Neural progenitor cell (in vitro differentiated cells): ENCODE data around the gene PLOD3. TPM values are rescaled to one million over a fixed set of nuclear protein-coding genes. Genes with fewer than 3 reads are reported as not detected.

Source experiments
- DNase-seq: peaks from one replicate; pipeline ENCODE4 v3.0.0-alpha.2; 2016; ENCODE audit warnings: low spot score
- H2AFZ ChIP-seq: fragments of 200-600 bp; sonication (generic); replicated peaks from 2 replicates; pipeline ENCODE4 v1.6.1; 2016; ENCODE audit warnings: antibody characterized with exemption
- H3F3A ChIP-seq: fragments of 200-600 bp; sonication (generic); 2 replicates; pipeline ENCODE4 v1.6.1; 2016; ENCODE audit warnings: antibody characterized with exemption, low read depth
- H3K27ac ChIP-seq: fragments of 200-600 bp; sonication (generic); 2 replicates; pipeline ENCODE4 v1.5.1; 2016; ENCODE audit warnings: mild to moderate bottlenecking
- H3K27me3 ChIP-seq: fragments of 200-600 bp; sonication (generic); 2 replicates; pipeline ENCODE4 v1.6.1; 2016; ENCODE audit warnings: mild to moderate bottlenecking, moderate library complexity
- H3K36me3 ChIP-seq: fragments of 200-600 bp; sonication (generic); 2 replicates; pipeline ENCODE4 v1.5.1; 2016
- H3K4me1 ChIP-seq: fragments of 200-600 bp; sonication (generic); 2 replicates; pipeline ENCODE4 v1.6.1; 2016; ENCODE audit warnings: mixed run types
- H3K4me2 ChIP-seq: fragments of 200-600 bp; sonication (generic); 2 replicates; pipeline ENCODE4 v1.6.1; 2016
- H3K4me3 ChIP-seq: fragments of 200-600 bp; sonication (generic); 2 replicates; pipeline ENCODE4 v1.5.1; 2016
- H3K79me2 ChIP-seq: fragments of 200-600 bp; sonication (generic); 2 replicates; pipeline ENCODE4 v1.6.1; 2016; ENCODE audit warnings: low read depth
- H3K9ac ChIP-seq: fragments of 200-600 bp; sonication (generic); 2 replicates; pipeline ENCODE4 v1.6.1; 2016
- H3K9me3 ChIP-seq: fragments of 200-600 bp; sonication (generic); 2 replicates; pipeline ENCODE4 v1.5.1; 2016; ENCODE audit warnings: low read depth
- H4K20me1 ChIP-seq: fragments of 200-600 bp; sonication (generic); 2 replicates; pipeline ENCODE4 v1.6.1; 2016; ENCODE audit warnings: low read depth
- H3K27ac Mint-ChIP-seq: 3 replicates; pipeline ENCODE4 v1.8.0; 2021; ENCODE audit warnings: mixed read lengths
- H3K27me3 Mint-ChIP-seq: 2 replicates; pipeline ENCODE4 v1.8.0; 2022; ENCODE audit warnings: low read depth, mild to moderate bottlenecking, inconsistent platforms, moderate library complexity, mixed read lengths; ENCODE audit not compliant: insufficient read depth
- H3K36me3 Mint-ChIP-seq: 3 replicates; pipeline ENCODE4 v1.8.0; 2021; ENCODE audit warnings: mixed read lengths
- H3K4me1 Mint-ChIP-seq: 3 replicates; pipeline ENCODE4 v1.8.0; 2021; ENCODE audit warnings: mixed read lengths
- H3K4me3 Mint-ChIP-seq: 3 replicates; pipeline ENCODE4 v1.8.0; 2021; ENCODE audit warnings: mild to moderate bottlenecking, moderate library complexity, mixed read lengths
- H3K9me3 Mint-ChIP-seq: 3 replicates; pipeline ENCODE4 v1.8.0; 2020; ENCODE audit warnings: mixed read lengths
- EZH2 ChIP-seq: fragments of 200-600 bp; sonication (generic); IDR thresholded peaks from 2 replicates; pipeline ENCODE4 v1.6.1; 2017; ENCODE audit warnings: antibody characterized with exemption, mild to moderate bottlenecking, moderate library complexity
- EZH2phosphoT487 ChIP-seq: fragments of 200-600 bp; sonication (generic); IDR thresholded peaks from 2 replicates; pipeline ENCODE4 v1.6.1; 2017; ENCODE audit warnings: antibody characterized with exemption
- total RNA-seq: library from RNA; depleted of rRNA; stranded (reverse); fragments of >200 nt; gene quantifications from 2 replicates; pipeline ENCODE4 v1.2.3, GENCODE V29; 2015; ENCODE audit warnings: low replicate concordance
- TF ChIP-seq, protein P1 (sequence below): fragments of 200-600 bp; sonication (generic); IDR thresholded peaks from 2 replicates; pipeline ENCODE4 v1.5.1; 2017; ENCODE audit warnings: antibody characterized with exemption, mild to moderate bottlenecking

Gene PLOD3
- total RNA-seq, 1 donor from 2014 or later: 9.4 TPM

DNA sequence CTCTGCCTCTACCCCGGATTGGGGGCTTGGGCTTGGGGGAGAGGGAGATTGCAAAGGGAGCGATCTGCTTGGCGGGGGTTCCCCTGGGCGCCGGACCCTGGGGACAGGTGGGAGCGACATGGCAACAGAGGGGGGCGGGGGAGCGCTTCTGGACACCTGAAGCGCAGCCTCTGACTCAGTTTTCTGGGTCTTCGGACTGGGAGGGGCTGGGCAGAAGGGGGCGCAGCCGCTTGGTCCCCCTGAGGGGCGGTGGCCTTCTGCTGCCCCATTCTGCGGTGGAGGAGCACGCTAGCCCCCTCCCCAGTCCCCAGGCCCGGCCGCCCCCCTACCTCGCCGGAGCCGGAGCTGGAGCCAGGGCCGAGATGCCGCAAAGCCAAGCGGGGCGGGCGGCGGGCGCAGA is 37.7 kb downstream of the PLOD3 start:
- H3K27ac Mint-ChIP-seq: no peak overlapping the region
- TF ChIP-seq EZH2: no peak
- no peak for TF ChIP-seq EZH2phosphoT487
- TF ChIP-seq, protein P1, sequence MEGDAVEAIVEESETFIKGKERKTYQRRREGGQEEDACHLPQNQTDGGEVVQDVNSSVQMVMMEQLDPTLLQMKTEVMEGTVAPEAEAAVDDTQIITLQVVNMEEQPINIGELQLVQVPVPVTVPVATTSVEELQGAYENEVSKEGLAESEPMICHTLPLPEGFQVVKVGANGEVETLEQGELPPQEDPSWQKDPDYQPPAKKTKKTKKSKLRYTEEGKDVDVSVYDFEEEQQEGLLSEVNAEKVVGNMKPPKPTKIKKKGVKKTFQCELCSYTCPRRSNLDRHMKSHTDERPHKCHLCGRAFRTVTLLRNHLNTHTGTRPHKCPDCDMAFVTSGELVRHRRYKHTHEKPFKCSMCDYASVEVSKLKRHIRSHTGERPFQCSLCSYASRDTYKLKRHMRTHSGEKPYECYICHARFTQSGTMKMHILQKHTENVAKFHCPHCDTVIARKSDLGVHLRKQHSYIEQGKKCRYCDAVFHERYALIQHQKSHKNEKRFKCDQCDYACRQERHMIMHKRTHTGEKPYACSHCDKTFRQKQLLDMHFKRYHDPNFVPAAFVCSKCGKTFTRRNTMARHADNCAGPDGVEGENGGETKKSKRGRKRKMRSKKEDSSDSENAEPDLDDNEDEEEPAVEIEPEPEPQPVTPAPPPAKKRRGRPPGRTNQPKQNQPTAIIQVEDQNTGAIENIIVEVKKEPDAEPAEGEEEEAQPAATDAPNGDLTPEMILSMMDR: no peak
- no peaks in the 10 kb centered on the region for H3K9me3 ChIP-seq
- peak overlapping the region; percentile 70 for H3K4me3 ChIP-seq
- peaks cover 3% of the 10 kb centered on the region for H4K20me1 ChIP-seq
- H3K4me1 Mint-ChIP-seq: peaks cover 14% of the 10 kb centered on the region
- peaks cover 55% of the 10 kb centered on the region for H3K27me3 Mint-ChIP-seq
- H3K36me3 Mint-ChIP-seq: no peaks in the 10 kb centered on the region
- no peaks in the 10 kb centered on the region for H3K79me2 ChIP-seq
- H3K9me3 Mint-ChIP-seq: peaks cover 5% of the 10 kb centered on the region
- H3K9ac ChIP-seq: no peak overlapping the region
- H3K27me3 ChIP-seq: peaks cover 76% of the 10 kb centered on the region
- H3K4me1 ChIP-seq: peaks cover 11% of the 10 kb centered on the region
- peaks cover 35% of the 10 kb centered on the region for H3F3A ChIP-seq
- peak; percentile 44 for DNase-seq
- H3K36me3 ChIP-seq: no peaks in the 10 kb centered on the region
- peak overlapping the region; percentile 98 for H3K4me2 ChIP-seq
- H3K27ac ChIP-seq: no peak overlapping the region
- H3K4me3 Mint-ChIP-seq: peak overlapping the region; percentile 87
- peak overlapping the region; percentile 85 for H2AFZ ChIP-seq

DNA sequence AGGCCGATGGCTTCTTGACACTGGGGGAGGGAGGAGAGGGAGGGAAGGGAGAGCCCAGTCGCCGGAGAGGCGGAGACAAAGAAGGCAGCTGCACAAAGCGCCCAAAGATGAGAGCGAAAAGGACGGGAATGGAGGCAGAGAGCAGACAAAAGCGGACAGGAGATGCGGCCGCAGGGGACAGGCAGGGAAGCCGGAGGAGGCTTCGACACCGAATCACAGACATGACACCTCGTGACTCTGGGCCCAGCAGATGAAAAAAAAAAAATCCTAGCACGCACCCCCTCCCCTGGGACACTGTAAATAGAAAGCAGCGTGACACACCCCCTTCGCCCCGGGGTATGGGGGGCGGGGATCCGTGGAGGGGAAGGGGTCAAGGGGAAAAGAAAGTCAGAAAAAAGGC is 38.3 kb downstream of the PLOD3 start:
- H3K9me3 ChIP-seq: no peaks in the 10 kb centered on the region
- peaks cover 15% of the 10 kb centered on the region for H3K4me1 Mint-ChIP-seq
- H3F3A ChIP-seq: peaks cover 41% of the 10 kb centered on the region
- H3K9me3 Mint-ChIP-seq: peaks cover 5% of the 10 kb centered on the region
- peak; percentile 81 for DNase-seq
- H3K27ac ChIP-seq: no peak overlapping the region
- H3K4me3 Mint-ChIP-seq: peak overlapping the region; percentile 87
- H4K20me1 ChIP-seq: peaks cover 7% of the 10 kb centered on the region
- TF ChIP-seq EZH2phosphoT487 (no peak), EZH2 (no peak)
- TF ChIP-seq, protein P1: no peak
- no peak overlapping the region for H3K27ac Mint-ChIP-seq
- no peak overlapping the region for H3K9ac ChIP-seq
- H3K27me3 Mint-ChIP-seq: peaks cover 61% of the 10 kb centered on the region
- H3K79me2 ChIP-seq: no peaks in the 10 kb centered on the region
- no peaks in the 10 kb centered on the region for H3K36me3 ChIP-seq
- no peaks in the 10 kb centered on the region for H3K36me3 Mint-ChIP-seq
- peak overlapping the region; percentile 70 for H3K4me3 ChIP-seq
- peaks cover 15% of the 10 kb centered on the region for H3K4me1 ChIP-seq
- H2AFZ ChIP-seq: peak overlapping the region; percentile 34
- H3K27me3 ChIP-seq: peaks cover 82% of the 10 kb centered on the region
- peak overlapping the region; percentile 98 for H3K4me2 ChIP-seq

DNA sequence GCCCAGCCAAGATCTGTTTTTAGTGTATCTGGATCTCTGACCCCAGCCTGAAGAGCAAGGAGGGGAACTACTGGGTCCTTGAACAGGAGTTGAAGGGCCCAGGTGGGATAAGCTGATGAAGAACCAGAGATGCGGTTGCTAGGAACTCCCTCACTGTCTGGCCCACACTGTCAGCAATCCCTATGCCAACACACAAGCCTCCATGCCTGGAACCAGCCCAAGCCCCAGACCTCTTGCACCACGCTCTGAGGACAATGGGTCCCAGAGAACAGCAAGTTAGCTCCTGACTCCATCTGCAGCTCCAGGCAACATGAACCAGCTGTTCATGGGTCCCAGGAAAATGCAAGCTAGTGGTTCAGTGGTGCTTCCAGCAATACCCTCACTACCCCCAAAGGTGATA is 39.7 kb downstream of the PLOD3 start:
- Histone ChIP-seq H3K79me2 (no peaks in the 10 kb centered on the region), H3K27ac (no peak overlapping the region), H3K9me3 (no peaks in the 10 kb centered on the region), H3K4me3 (no peak overlapping the region), H3K9ac (no peak overlapping the region), H3K4me1 (peaks cover 22% of the 10 kb centered on the region), H3F3A (peaks cover 43% of the 10 kb centered on the region), H2AFZ (no peak overlapping the region), H4K20me1 (peaks cover 22% of the 10 kb centered on the region), H3K27me3 (peaks cover 96% of the 10 kb centered on the region), H3K4me2 (no peak overlapping the region), H3K36me3 (no peaks in the 10 kb centered on the region)
- Mint-ChIP-seq H3K36me3 (no peaks in the 10 kb centered on the region), H3K4me3 (no peak overlapping the region), H3K4me1 (peaks cover 20% of the 10 kb centered on the region), H3K27ac (no peak overlapping the region), H3K27me3 (peaks cover 70% of the 10 kb centered on the region), H3K9me3 (peaks cover 5% of the 10 kb centered on the region)
- TF ChIP-seq, protein P1: no peak
- no peak for TF ChIP-seq EZH2phosphoT487
- no peak for TF ChIP-seq EZH2
- no peak for DNase-seq
